A549 (cell line): Measurements from ENCODE around the gene ZNF580. TPM values are rescaled to one million over a fixed set of nuclear protein-coding genes. Genes with fewer than 3 reads are reported as not detected.

ENCODE experiments used
- ATAC-seq, 2 experiments: fragments of 200-7000 bp in 1 of 2; fragments of >200 bp in 1 of 2; cut with Nextera tagmentation in 1 of 2; cut with Tn5 transposase in 1 of 2; 3 replicates each; pipeline versions ENCODE4 v1.8.0 to v1.9.1; 2018 to 2020; ENCODE audit warnings: mild to moderate bottlenecking in 1 of 2, moderate library complexity in 1 of 2
- CTCF ChIA-PET: fragments of 300-600 bp; sonication (Branson Sonifier 250); formaldehyde crosslinking; extraction: SDS; loops from one replicate; lab custom pipeline; 2021; ENCODE audit warnings: antibody characterized with exemption, inconsistent platforms; lab: Yijun Ruan, JAX
- POLR2A ChIA-PET: fragments of 350-600 bp; formaldehyde crosslinking; extraction: SDS; loops from one replicate; lab custom pipeline; 2021; ENCODE audit warnings: antibody characterized with exemption, inconsistent platforms; lab: Yijun Ruan, JAX
- DNase-seq, 2 experiments: peaks; one replicate each; pipeline versions ENCODE4 v3.0.0 to v3.0.0-alpha.2; 2011 to 2016; ENCODE audit warnings: low read depth in 1 of 2, low spot score in 1 of 2
- FAIRE-seq: peaks from 2 replicates; lab custom pipeline; 2011; peaks lifted over from hg19 to GRCh38; lab: Jason Lieb, UNC
- H3K27ac ChIP-seq, 2 experiments: fragments of >200 bp; sonication (Bioruptor Twin); formaldehyde crosslinking; 3 replicates each; pipeline ENCODE4 v1.5.1; 2016 to 2017
- H3K4me1 ChIP-seq: fragments of >200 bp; sonication (Bioruptor Twin); formaldehyde crosslinking; 3 replicates; pipeline ENCODE4 v1.6.1; 2016
- H3K4me2 ChIP-seq: fragments of >200 bp; sonication (Bioruptor Twin); formaldehyde crosslinking; 3 replicates; pipeline ENCODE4 v1.6.1; 2016
- H3K4me3 ChIP-seq: fragments of >200 bp; sonication (Bioruptor Twin); formaldehyde crosslinking; 3 replicates; pipeline ENCODE4 v1.5.1; 2016
- H3K9me3 ChIP-seq: fragments of >200 bp; sonication (Bioruptor Twin); formaldehyde crosslinking; 3 replicates; pipeline ENCODE4 v1.6.1; 2016
- BHLHE40 ChIP-seq: IDR thresholded peaks from 2 replicates; pipeline ENCODE4 v1.6.1; 2012; ENCODE audit warnings: low read depth, low read length, inconsistent platforms
- CBX2 ChIP-seq: fragments of 200-600 bp; sonication (generic); IDR thresholded peaks from 2 replicates; pipeline ENCODE4 v1.6.1; 2016; ENCODE audit warnings: low read depth, mild to moderate bottlenecking, borderline replicate concordance
- CBX8 ChIP-seq: fragments of 200-600 bp; sonication (generic); IDR thresholded peaks from 2 replicates; pipeline ENCODE4 v1.6.1; 2016
- CEBPB ChIP-seq, 2 experiments: fragments of >200 bp in 1 of 2; sonication (Bioruptor Twin) in 1 of 2; formaldehyde crosslinking in 1 of 2; IDR thresholded peaks; 2 replicates each; pipeline ENCODE4 v1.6.1; 2012 to 2016
- EHMT2 ChIP-seq: fragments of 200-600 bp; sonication (generic); IDR thresholded peaks from 2 replicates; pipeline ENCODE4 v1.6.1; 2016; ENCODE audit warnings: antibody characterized with exemption, low read depth, mild to moderate bottlenecking, moderate library complexity
- EP300 ChIP-seq, 2 experiments: fragments of >200 bp; sonication (Bioruptor Twin); formaldehyde crosslinking; IDR thresholded peaks; 2 replicates in 1 of 2; 3 replicates in 1 of 2; pipeline ENCODE4 v1.6.1; 2016 to 2017
- ESRRA ChIP-seq: fragments of 150-350 bp; IDR thresholded peaks from 2 replicates; pipeline ENCODE4 v1.6.1; 2014; ENCODE audit warnings: mild to moderate bottlenecking, low read length, borderline replicate concordance
- FOXS1 ChIP-seq: fragments of 250-450 bp; sonication (Bioruptor Pico); IDR thresholded peaks from 2 replicates; pipeline ENCODE4 v1.5.0; 2020; ENCODE audit warnings: mild to moderate bottlenecking, moderate library complexity
- HDAC2 ChIP-seq: fragments of 200-600 bp; sonication (generic); IDR thresholded peaks from 2 replicates; pipeline ENCODE4 v1.6.1; 2016
- HEYL ChIP-seq: fragments of 250-450 bp; sonication (Bioruptor Pico); IDR thresholded peaks from 2 replicates; pipeline ENCODE4 v1.8.0; 2021; ENCODE audit warnings: mild to moderate bottlenecking, moderate library complexity
- HOXA7 ChIP-seq: fragments of 250-450 bp; sonication (Bioruptor Pico); IDR thresholded peaks from 2 replicates; pipeline ENCODE4 v1.5.0; 2020; ENCODE audit warnings: mild to moderate bottlenecking, moderate library complexity
- HOXB5 ChIP-seq: fragments of 250-450 bp; sonication (Bioruptor Pico); IDR thresholded peaks from 2 replicates; pipeline ENCODE4 v1.5.0; 2020; ENCODE audit warnings: mild to moderate bottlenecking, moderate library complexity
- JUNB ChIP-seq: fragments of >200 bp; sonication (Bioruptor Twin); formaldehyde crosslinking; IDR thresholded peaks from 2 replicates; pipeline ENCODE4 v1.6.1; 2016
- KDM1A ChIP-seq: fragments of 200-600 bp; sonication (generic); IDR thresholded peaks from 2 replicates; pipeline ENCODE4 v1.6.1; 2016; ENCODE audit warnings: low read depth, mild to moderate bottlenecking
- MAFK ChIP-seq: fragments of 450-650 bp; IDR thresholded peaks from 2 replicates; pipeline ENCODE4 v1.6.1; 2014; ENCODE audit not compliant: partially characterized antibody
- NPAS2 ChIP-seq: fragments of 250-450 bp; sonication (Bioruptor Pico); IDR thresholded peaks from 2 replicates; pipeline ENCODE4 v1.8.0; 2022; ENCODE audit warnings: mild to moderate bottlenecking, moderate library complexity, borderline replicate concordance
- NR3C1 ChIP-seq: fragments of >200 bp; sonication (Bioruptor Twin); formaldehyde crosslinking; IDR thresholded peaks from 3 replicates; pipeline ENCODE4 v1.6.1; 2017
- RARB ChIP-seq: fragments of 250-450 bp; sonication (Bioruptor Pico); IDR thresholded peaks from 2 replicates; pipeline ENCODE4 v1.8.0; 2021; ENCODE audit warnings: mild to moderate bottlenecking, moderate library complexity
- SMC3 ChIP-seq: fragments of >200 bp; sonication (Bioruptor Twin); formaldehyde crosslinking; IDR thresholded peaks from 3 replicates; pipeline ENCODE4 v1.6.1; 2018; ENCODE audit warnings: inconsistent platforms
- SREBF2 ChIP-seq: fragments of 450-650 bp; IDR thresholded peaks from 2 replicates; pipeline ENCODE4 v1.6.1; 2014; ENCODE audit warnings: mild to moderate bottlenecking, moderate library complexity
- ZNF302 ChIP-seq: fragments of 250-450 bp; sonication (Bioruptor Pico); IDR thresholded peaks from 2 replicates; pipeline ENCODE4 v1.9.0; 2021; ENCODE audit warnings: inconsistent platforms, mild to moderate bottlenecking, moderate library complexity
- ZSCAN20 ChIP-seq: fragments of 250-450 bp; sonication (Bioruptor Pico); IDR thresholded peaks from 2 replicates; pipeline ENCODE4 v1.8.0; 2022; ENCODE audit warnings: mild to moderate bottlenecking, moderate library complexity
- WGBS: methylation state at CpG from one replicate; pipeline ENCODE4 v1.1.6; 2017; ENCODE audit errors: missing lambda C conversion rate; 5-methylcytosine and 5-hydroxymethylcytosine counted together
- polyA plus RNA-seq, 4 experiments: library from polyadenylated mRNA; depleted of rRNA in 3 of 4; stranded (reverse); fragments of >200 nt; fragmentation: RNase III in 1 of 4; extraction: RNeasy Plus Mini Kit Qiagen cat#74134 plus additional on column Dnase treatment in 1 of 4; gene quantifications; 2 replicates in 3 of 4; 3 replicates in 1 of 4; pipeline ENCODE4 v1.2.3, GENCODE V29; 2011 to 2017
- TF ChIP-seq, protein P1 (sequence below): fragments of 250-450 bp; sonication (Bioruptor Pico); IDR thresholded peaks from 2 replicates; pipeline ENCODE4 v1.5.0; 2020; ENCODE audit warnings: low read depth, mild to moderate bottlenecking, moderate library complexity
- TF ChIP-seq, protein P2 (sequence below): fragments of 200-600 bp; sonication (generic); IDR thresholded peaks from 2 replicates; pipeline ENCODE4 v1.6.1; 2016; ENCODE audit warnings: antibody characterized with exemption, mild to moderate bottlenecking, moderate library complexity

ZNF580 gene
- polyA plus RNA-seq, 2 of the 4 experiments (the other 2 are of a cell fraction) = 9.2 to 52.8 TPM

DNA sequence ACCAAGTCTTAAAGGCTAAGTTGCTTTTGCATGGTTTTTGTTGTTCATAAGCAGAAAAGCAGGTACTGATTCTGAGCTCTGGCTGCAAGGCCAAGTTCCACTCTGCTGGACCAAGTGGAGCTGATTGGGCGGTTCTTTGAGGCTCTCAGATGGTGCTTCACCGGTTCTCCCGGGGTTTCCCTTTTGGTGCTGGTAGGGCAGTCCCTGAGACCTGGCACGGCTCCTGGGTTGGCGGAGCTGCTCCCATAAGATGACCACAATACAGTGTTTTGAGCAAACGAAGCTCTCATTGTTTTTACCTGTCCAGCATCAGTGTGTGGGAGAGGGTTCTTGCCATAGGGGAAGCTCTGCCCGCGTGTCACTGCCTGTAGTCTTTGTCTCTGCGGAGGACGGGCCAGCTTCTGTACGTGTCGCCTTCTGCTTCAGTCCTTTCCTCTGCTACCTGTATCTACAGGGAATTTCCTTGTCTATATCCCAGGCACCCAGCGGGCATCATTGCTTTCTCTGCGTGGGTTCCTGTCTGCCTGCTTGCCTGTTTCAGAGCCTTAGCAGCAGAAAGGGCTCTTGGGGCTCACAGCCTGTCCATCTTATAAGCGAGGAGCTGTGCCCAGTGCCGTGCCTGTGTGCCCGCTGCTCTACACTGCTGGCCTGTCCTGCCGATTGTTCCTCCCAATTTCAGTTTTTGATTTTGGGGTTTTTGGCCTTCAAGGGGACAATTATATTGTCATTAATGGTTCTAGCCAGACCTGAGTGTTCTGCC, 16.4 kb downstream of the ZNF580 start:
- ATAC-seq (no peak), DNase-seq (no peak), FAIRE-seq (no peak)
- 69% methylated on average over 18 of the region's 18 CpGs for WGBS
- Histone ChIP-seq H3K4me1 (peaks cover 44% of the 10 kb centered on the region), H3K9me3 (no peaks in the 10 kb centered on the region), H3K4me2 (peak overlapping the region; percentile 91), H3K4me3 (peak overlapping the region; percentile 68; the same call in 2 of the 3 replicates), H3K27ac (peak overlapping the region; percentile 6 to 96; a peak in 3 of 6 replicates)
- no peak for TF ChIP-seq NR3C1
- no peak for TF ChIP-seq EP300 (IDR thresholded peaks at IDR 0.05)
- no peak for TF ChIP-seq ZNF302 (CRISPR knock-in tag)
- POLR2A ChIA-PET = no interaction called here
- CTCF ChIA-PET = interaction anchor here (0.6 to 2.3 kb wide), 5 partner anchors 10 to 282 kb away, joined by 3 to 30 read pairs (median 4); no protein-coding TSS in a partner anchor

DNA sequence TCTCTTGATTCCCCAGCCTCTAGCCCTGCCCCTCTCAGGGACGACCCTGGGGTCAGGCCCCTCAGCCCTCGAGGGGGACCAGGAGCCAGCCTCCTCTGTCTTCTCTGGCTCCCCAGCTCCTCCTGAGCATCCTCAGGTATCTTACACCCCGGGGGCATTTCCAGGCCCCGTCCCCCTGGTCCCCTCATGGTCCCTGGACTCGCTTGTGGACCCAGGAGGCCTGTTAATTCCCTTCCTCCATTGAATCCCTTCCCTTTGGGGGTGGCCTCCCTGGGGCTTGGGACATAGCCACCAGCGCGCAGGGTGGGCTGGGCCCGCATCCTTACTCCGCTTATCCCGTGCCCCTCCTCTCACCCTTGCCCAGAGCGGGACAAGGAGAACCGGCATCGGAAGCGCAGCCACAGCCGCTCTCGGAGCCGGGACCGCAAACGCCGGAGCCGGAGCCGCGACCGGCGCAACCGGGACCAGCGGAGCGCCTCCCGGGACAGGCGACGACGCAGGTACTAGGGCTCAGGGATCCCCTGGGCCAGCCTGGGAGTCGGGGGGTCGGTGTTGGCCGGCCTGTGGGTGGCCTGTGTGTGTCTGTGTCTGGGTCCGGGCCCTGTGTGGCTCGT, 18.2 kb downstream of the ZNF580 start:
- CTCF ChIA-PET = interaction anchor here (0.7 to 2.4 kb wide), 4 partner anchors 13 to 987 kb away, joined by 3 to 21 read pairs (median 6); no protein-coding TSS in a partner anchor
- Histone ChIP-seq H3K4me3 (no peak overlapping the region), H3K27ac (no peak overlapping the region), H3K4me1 (peaks cover 40% of the 10 kb centered on the region)
- TF ChIP-seq HOXB5 = no peak
- TF ChIP-seq JUNB = no peak
- TF ChIP-seq BHLHE40 = no peak
- no peak for TF ChIP-seq NPAS2
- TF ChIP-seq KDM1A = no peak
- no peak for TF ChIP-seq EHMT2
- no peak for TF ChIP-seq HOXA7 (CRISPR knock-in tag)
- TF ChIP-seq MAFK = no peak
- no peak for TF ChIP-seq CBX2
- TF ChIP-seq ZSCAN20 (CRISPR knock-in tag) = no peak
- TF ChIP-seq FOXS1 = no peak
- no peak for TF ChIP-seq SREBF2
- TF ChIP-seq, all 56 proteins: peak for 0
- ATAC-seq = no peak
- POLR2A ChIA-PET = no interaction called here
- no peaks in the 10 kb centered on the region for H3K9me3 ChIP-seq
- peak overlapping the region; percentile 91 for H3K4me2 ChIP-seq
- no peak for FAIRE-seq
- DNase-seq = no peak
- WGBS = 92% methylated on average over 37 of the region's 37 CpGs

DNA sequence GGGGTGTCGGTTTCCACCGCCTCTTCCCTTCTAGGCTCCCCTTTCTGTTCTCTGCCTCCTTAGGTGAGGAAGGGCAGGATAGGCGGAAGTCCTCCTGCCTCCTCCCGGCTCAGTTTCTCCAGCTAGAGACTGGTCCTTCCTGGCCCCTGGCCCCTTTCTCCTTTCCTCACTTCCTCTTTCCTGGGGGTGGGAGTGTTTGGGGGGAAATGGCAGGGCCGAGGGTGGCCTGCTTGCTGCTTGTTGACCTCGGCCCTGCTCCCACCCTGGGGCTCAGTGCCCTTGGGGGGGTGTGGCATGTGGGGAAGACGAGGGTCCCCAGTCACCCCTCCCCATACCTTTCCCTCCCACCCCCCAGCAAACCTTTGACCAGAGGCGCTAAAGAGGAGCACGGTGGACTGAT, 19.0 kb downstream of the ZNF580 start:
- Histone ChIP-seq H3K4me3 (no peak overlapping the region), H3K4me1 (peaks cover 40% of the 10 kb centered on the region), H3K4me2 (no peak overlapping the region), H3K9me3 (no peaks in the 10 kb centered on the region), H3K27ac (0 out of 6 replicates have a peak overlapping the region, but pooled peaks of 1 of the 2 experiments have one; percentile 6)
- TF ChIP-seq CBX8 (no peak), HDAC2 (no peak), ESRRA (no peak), SREBF2 (no peak), HOXB5 (no peak), RARB (CRISPR knock-in tag) (no peak), EHMT2 (no peak), KDM1A (no peak), CEBPB (IDR thresholded peaks at IDR 0.05) (no peak), SMC3 (no peak), NPAS2 (no peak), HEYL (no peak), MAFK (no peak), FOXS1 (no peak)
- TF ChIP-seq, protein P1, sequence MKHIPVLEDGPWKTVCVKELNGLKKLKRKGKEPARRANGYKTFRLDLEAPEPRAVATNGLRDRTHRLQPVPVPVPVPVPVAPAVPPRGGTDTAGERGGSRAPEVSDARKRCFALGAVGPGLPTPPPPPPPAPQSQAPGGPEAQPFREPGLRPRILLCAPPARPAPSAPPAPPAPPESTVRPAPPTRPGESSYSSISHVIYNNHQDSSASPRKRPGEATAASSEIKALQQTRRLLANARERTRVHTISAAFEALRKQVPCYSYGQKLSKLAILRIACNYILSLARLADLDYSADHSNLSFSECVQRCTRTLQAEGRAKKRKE (CRISPR knock-in tag) = no peak
- TF ChIP-seq, protein P2, sequence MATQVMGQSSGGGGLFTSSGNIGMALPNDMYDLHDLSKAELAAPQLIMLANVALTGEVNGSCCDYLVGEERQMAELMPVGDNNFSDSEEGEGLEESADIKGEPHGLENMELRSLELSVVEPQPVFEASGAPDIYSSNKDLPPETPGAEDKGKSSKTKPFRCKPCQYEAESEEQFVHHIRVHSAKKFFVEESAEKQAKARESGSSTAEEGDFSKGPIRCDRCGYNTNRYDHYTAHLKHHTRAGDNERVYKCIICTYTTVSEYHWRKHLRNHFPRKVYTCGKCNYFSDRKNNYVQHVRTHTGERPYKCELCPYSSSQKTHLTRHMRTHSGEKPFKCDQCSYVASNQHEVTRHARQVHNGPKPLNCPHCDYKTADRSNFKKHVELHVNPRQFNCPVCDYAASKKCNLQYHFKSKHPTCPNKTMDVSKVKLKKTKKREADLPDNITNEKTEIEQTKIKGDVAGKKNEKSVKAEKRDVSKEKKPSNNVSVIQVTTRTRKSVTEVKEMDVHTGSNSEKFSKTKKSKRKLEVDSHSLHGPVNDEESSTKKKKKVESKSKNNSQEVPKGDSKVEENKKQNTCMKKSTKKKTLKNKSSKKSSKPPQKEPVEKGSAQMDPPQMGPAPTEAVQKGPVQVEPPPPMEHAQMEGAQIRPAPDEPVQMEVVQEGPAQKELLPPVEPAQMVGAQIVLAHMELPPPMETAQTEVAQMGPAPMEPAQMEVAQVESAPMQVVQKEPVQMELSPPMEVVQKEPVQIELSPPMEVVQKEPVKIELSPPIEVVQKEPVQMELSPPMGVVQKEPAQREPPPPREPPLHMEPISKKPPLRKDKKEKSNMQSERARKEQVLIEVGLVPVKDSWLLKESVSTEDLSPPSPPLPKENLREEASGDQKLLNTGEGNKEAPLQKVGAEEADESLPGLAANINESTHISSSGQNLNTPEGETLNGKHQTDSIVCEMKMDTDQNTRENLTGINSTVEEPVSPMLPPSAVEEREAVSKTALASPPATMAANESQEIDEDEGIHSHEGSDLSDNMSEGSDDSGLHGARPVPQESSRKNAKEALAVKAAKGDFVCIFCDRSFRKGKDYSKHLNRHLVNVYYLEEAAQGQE = no peak
- WGBS = 90% methylated on average over 9 of the region's 9 CpGs
- ATAC-seq (no peak), FAIRE-seq (no peak), DNase-seq (no peak)
- ChIA-PET POLR2A (no interaction called here), CTCF (interaction anchor here (1.6 to 2.4 kb wide), 2 partner anchors 12 to 28 kb away, joined by 8 to 21 read pairs; no protein-coding TSS in a partner anchor)
